Measurements from ENCODE around the gene SLC7A9.

SLC7A9 gene

DNA sequence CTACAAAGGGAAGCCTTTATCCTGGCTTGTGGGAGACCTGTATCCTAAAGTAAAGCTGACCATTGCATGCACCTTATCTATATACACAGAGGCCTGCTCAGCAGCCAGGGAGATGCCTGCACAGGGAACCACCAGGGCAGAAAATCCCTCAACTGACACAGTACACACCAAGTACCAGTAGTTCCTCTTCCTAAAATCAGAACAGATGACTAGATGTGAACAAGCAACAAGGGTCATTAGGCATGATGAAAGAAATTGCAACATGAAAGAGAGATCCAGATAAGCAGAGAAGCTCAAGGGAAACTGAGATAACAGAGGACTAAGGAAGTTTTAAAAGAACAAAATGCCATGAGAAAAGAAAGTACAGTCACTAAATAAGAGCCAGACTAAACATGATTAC, 39.7 kb upstream of the SLC7A9 start:
- no peak for TF ChIP-seq CTCF (IDR thresholded peaks at IDR 0.05; ENCODE audit: low read depth, low read length)
- TF ChIP-seq EZH2phosphoT487 (IDR thresholded peaks at IDR 0.05; ENCODE audit: low read depth) = no peak

DNA sequence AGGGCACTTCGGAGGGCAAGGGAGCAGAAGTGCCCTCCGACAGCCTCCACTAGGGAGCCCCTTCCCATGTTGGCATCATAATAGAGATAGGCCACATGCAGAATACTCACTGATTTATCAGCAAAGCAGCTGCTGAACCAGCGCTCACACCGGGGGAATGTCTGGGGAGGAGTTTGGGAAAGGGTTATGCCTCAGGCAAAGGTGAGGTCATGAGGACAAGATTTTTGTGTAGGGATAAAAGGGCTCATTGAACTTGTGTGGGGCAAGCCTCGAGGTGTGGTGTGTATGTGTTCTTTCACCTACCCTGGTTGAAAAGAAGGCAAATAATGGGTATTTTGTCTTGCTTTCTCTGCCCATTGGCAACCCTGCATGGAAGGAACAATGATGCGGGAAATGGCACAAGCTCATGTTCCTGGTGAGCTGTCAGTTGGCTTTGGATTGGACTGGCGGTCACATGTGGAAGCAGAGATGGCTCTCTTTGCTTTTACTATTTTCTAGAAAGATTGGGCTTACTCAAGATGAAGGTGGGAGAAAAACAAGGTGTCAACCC, 39.1 kb upstream of the SLC7A9 start:
- Histone ChIP-seq H2AFZ (ENCODE audit: low read depth, low read length) (no peak overlapping the region), H3K4me1 (ENCODE audit: low read length) (no peaks in the 10 kb centered on the region), H3K4me3 (ENCODE audit: low read length) (no peak overlapping the region), H3K36me3 (replicated peaks; ENCODE audit: low read depth, low read length) (no peaks in the 10 kb centered on the region), H3K4me2 (ENCODE audit: low read length) (no peak overlapping the region), H3K27me3 (ENCODE audit: low read depth, low read length) (no peaks in the 10 kb centered on the region), H4K20me1 (ENCODE audit: insufficient read depth, low read length) (no peaks in the 10 kb centered on the region), H3K9ac (ENCODE audit: low read length) (no peak overlapping the region), H3K79me2 (ENCODE audit: low read length) (no peaks in the 10 kb centered on the region), H3K9me3 (ENCODE audit: insufficient read depth, low read length) (no peaks in the 10 kb centered on the region), H3K27ac (ENCODE audit: low read length) (no peak overlapping the region)
- TF ChIP-seq CTCF (IDR thresholded peaks at IDR 0.05; ENCODE audit: low read depth, low read length) = no peak
- no peak for TF ChIP-seq EZH2phosphoT487 (IDR thresholded peaks at IDR 0.05; ENCODE audit: low read depth)

More for the DNA sequence above, 39.7 kb upstream of the SLC7A9 start:
- Histone ChIP-seq H3K4me1 (ENCODE audit: low read length) (no peaks in the 10 kb centered on the region), H2AFZ (ENCODE audit: low read depth, low read length) (no peak overlapping the region), H3K4me3 (ENCODE audit: low read length) (no peak overlapping the region), H3K79me2 (ENCODE audit: low read length) (no peaks in the 10 kb centered on the region), H3K9me3 (ENCODE audit: insufficient read depth, low read length) (no peaks in the 10 kb centered on the region), H3K27me3 (ENCODE audit: low read depth, low read length) (no peaks in the 10 kb centered on the region), H3K36me3 (replicated peaks; ENCODE audit: low read depth, low read length) (no peaks in the 10 kb centered on the region), H3K9ac (ENCODE audit: low read length) (no peak overlapping the region), H4K20me1 (ENCODE audit: insufficient read depth, low read length) (no peaks in the 10 kb centered on the region), H3K4me2 (ENCODE audit: low read length) (no peak overlapping the region), H3K27ac (ENCODE audit: low read length) (no peak overlapping the region)

- Histone ChIP-seq H3K79me2 (ENCODE audit: low read length) (no peaks in the 10 kb centered on the region), H3K27ac (ENCODE audit: low read length) (no peak overlapping the region), H3K4me2 (ENCODE audit: low read length) (no peak overlapping the region), H3K4me1 (ENCODE audit: low read length) (no peaks in the 10 kb centered on the region), H3K27me3 (ENCODE audit: low read depth, low read length) (no peaks in the 10 kb centered on the region), H2AFZ (ENCODE audit: low read depth, low read length) (no peak overlapping the region), H3K9ac (ENCODE audit: low read length) (no peak overlapping the region), H3K36me3 (replicated peaks; ENCODE audit: low read depth, low read length) (peaks cover 3% of the 10 kb centered on the region), H3K9me3 (ENCODE audit: insufficient read depth, low read length) (no peaks in the 10 kb centered on the region), H4K20me1 (ENCODE audit: insufficient read depth, low read length) (no peaks in the 10 kb centered on the region), H3K4me3 (ENCODE audit: low read length) (no peak overlapping the region)
- TF ChIP-seq CTCF (IDR thresholded peaks at IDR 0.05; ENCODE audit: low read depth, low read length) (no peak), EZH2phosphoT487 (IDR thresholded peaks at IDR 0.05; ENCODE audit: low read depth) (no peak)
Observed at GRCh38 chr19:32902448-32902847, 32.9 kb upstream of the SLC7A9 start.

DNA sequence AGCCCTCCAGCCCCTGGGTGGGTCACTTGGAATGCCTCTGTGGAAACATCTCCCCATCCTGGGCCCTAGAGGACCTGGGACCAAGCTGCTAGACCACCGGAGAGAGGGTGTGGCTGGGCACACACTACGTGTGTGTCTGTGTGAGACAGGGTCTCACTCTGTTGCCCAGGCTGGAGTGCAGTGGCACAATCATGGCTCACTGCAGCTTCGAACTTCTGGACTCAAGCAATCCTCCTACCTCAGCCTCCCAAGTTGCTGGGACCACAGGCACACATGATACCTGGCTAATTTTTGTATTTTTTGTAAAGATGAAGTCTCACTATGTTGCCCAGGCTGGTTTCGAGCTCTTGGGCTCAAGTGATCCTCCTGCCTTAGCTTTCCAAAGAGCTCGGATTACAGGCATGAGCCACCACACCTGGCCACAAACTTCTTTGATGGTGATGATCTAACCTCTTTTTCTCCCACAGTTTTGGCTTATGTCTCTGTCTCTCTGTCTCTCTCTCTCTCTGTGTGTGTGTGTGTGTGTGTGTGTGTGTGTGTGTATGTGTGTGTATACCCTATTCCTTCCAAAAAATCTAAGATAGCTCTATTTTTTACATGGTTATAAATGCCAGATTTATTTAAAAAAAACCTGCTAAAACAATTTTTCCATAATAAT, 32.1 kb upstream of the SLC7A9 start:
- no peak overlapping the region for H3K9ac ChIP-seq (ENCODE audit: low read length)
- no peak overlapping the region for H2AFZ ChIP-seq (ENCODE audit: low read depth, low read length)
- no peaks in the 10 kb centered on the region for H3K9me3 ChIP-seq (ENCODE audit: insufficient read depth, low read length)
- no peaks in the 10 kb centered on the region for H3K27me3 ChIP-seq (ENCODE audit: low read depth, low read length)
- no peaks in the 10 kb centered on the region for H3K4me1 ChIP-seq (ENCODE audit: low read length)
- H3K36me3 ChIP-seq (replicated peaks; ENCODE audit: low read depth, low read length) = peaks cover 9% of the 10 kb centered on the region
- no peak overlapping the region for H3K4me3 ChIP-seq (ENCODE audit: low read length)
- no peak overlapping the region for H3K27ac ChIP-seq (ENCODE audit: low read length)
- TF ChIP-seq EZH2phosphoT487 (IDR thresholded peaks at IDR 0.05; ENCODE audit: low read depth) (no peak), CTCF (IDR thresholded peaks at IDR 0.05; ENCODE audit: low read depth, low read length) (no peak)
- no peak overlapping the region for H3K4me2 ChIP-seq (ENCODE audit: low read length)
- no peaks in the 10 kb centered on the region for H3K79me2 ChIP-seq (ENCODE audit: low read length)
- H4K20me1 ChIP-seq (ENCODE audit: insufficient read depth, low read length) = no peaks in the 10 kb centered on the region

All from OCI-LY3 (cell line).